HG02852 (cell line): ENCODE measurements around the gene RECK.
"Not testable (repeated sequence)": the region's sequence is repeated elsewhere in the genome, so short reads cannot be mapped to it uniquely, and the experiment has no call there.

Experiments
- ATAC-seq: cut with Tn5 transposase; IDR thresholded peaks from one replicate; pipeline ENCODE4 v1.9.1; 2021; ENCODE audit warnings: mild to moderate bottlenecking, moderate library complexity; ENCODE audit not compliant: unreplicated experiment

The RECK gene

DNA sequence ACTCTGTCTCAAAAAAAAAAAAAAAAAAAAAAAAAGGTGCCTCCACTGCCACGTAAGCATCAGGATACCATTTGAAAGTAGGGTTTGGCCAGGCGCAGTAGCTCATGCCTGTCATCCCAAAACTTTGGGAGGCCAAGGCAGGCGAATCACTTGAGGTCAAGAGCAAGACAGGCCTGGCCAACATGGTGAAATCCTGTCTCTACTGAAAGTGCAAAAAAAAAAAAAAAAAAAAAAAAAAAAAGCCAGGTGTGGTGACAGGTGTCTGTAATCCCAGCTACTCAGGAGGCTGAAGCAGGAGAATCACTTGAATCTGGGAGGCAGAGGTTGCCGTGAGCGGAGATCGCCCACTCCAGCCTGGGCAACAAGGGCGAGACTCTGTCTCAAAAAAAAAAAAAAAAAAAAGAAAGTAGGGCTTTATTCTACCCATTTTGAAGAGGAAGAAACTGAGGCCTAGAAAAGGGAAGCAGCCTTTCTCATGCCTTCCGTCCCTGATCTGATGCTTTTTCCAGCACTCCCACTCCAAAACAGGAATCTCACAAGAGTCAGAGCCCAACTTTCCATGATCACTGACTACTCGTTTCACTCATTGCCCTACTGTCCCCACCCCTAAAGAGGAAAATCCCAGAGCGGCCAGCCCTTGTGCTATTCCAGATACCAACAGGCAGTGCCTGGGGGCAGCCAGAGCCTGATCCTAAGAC, 116.2 kb downstream of the RECK start:
- no peak for ATAC-seq

DNA sequence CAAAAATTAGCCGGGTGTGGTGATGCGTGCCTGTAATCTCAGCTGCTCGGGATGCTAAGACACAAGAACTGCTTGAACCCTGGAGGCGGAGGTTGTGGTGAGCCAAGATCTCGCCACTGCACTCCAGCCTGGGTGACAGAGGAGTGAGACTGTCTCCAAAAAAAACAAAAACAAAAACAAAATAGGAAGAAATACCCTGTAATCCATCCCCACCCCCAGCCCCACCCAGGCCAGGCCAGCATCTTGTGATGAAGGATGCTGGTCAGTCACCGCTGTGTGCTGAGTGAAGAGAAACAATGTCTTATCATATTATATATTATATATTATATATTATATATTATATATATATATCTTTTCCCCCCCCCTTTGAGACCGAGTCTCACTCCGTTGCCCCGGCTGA, 117.0 kb downstream of the RECK start:
- no peak for ATAC-seq

DNA sequence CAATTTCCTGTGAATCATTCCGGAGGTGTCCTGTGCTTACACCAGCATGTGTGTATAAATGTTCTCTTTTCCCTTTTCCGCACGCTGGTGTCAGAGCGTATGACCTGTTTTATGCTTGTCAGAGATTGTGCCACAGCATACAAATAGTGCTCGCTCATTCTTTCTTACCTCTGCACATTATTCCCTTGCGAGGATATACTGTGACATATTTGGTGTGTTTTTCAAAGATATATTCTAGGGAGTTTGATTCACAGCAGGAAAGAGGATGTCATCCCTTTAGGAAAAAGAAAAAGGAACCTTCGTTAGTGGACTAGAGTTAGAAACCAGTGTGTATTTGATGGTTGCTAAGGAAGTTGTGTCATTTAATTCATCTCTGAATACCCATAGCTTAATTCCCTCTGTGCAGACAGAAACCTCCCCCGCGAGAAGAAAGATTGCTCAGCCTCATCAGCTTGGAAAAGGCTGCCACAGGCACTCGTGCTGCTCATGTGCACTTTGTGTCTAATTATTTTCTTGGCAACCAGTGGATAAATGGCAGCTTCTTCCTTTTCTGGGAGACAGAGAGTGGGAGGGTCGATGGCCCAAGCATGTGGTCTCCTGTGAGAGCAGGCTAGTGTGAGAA, 117.7 kb downstream of the RECK start:
- no peak for ATAC-seq

DNA sequence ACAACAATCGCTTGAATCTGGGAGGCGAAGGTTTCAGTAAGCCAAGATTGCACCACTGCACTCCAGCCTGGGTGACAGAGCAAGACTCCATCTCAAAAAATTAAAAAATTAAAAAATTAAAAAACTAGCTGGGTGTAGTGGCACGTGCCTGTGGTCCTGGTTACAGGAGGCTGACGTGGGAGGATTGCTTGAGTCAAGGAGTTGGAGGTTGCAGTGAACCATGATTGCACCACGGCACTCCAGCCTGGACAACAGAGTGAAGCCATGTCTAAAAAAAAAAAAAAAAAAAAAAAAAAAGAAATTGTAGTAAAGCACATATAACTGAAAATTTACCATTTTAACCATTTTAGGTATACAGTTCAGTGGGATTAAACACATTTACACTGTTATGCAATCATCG, 119.4 kb downstream of the RECK start:
- no peak for ATAC-seq

DNA sequence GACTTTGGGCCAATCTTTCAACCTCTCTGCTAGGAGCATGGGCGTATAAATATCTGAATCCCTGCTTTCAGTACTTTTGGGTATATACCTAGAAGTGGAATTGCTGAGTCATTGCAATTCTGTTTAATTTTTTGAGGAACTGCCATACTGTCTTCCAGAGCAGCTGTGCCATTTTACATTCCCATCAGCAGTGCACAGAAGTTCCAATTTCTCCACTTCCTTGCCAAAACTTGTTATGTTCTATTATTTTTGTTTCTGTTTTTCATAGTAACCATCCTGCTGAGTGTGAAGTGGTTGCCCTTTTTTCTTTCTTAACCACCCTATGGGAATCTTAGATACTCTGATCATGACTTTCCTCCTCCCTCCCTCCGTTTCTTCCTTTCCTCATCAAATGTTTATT, 121.4 kb downstream of the RECK start:
- no peak for ATAC-seq

DNA sequence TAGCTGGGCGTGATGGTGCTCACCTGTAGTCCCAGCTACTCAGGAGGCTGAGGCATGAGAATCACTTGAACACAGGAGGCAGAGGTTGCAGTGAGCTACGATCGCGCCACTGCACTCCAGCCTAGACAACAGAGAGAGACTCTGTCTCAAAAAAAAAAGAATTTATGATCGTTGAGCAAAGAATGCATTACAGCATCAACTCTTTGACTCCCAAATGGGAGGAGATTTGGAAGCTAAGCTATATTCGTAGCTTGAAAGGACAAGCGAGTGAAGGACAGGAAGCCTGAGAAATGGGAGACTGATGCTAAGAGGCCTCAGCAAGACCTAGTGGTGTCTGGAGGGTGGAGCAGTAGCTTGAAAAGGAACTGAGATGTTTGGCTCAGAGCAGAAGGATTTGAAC, 122.2 kb downstream of the RECK start:
- ATAC-seq: no peak

DNA sequence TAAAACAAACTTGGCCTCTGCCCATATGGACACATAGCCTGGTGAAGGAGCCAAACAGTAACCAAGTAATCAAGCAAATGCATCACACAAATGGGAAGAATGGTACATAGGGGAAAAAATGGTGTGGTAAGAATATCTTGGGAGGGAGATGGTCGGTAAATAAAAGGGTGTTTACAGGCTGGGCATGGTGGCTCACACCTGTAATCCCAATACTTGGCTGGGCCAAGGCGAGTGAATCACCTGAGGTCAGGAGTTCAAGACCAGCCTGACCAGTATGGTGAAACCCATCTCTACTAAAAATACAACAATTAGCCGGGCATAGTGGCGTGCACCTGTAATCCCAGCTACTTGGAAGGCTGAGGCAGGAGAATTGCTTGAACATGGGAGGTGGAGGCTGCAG, 122.8 kb downstream of the RECK start:
- ATAC-seq: not testable (repeated sequence)

DNA sequence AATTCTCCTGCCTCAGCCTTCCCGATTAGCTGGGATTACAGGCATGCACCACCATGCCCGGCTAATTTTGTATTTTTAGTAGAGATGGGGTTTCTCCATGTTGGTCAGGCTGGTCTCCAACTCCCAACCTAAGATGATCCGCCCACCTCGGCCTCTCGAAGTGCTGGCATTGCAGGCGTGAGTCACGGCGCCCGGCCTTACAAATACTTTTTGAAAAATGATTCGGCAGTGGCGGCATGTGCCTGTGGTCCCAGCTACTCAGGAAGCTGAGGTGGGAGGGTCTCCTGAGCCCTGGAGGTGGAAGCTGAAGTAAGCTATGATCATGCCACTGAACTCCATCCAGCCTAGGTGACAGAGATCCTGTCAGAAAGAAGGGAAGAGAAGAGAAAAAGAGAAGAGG, 123.4 kb downstream of the RECK start:
- not testable (repeated sequence) for ATAC-seq

DNA sequence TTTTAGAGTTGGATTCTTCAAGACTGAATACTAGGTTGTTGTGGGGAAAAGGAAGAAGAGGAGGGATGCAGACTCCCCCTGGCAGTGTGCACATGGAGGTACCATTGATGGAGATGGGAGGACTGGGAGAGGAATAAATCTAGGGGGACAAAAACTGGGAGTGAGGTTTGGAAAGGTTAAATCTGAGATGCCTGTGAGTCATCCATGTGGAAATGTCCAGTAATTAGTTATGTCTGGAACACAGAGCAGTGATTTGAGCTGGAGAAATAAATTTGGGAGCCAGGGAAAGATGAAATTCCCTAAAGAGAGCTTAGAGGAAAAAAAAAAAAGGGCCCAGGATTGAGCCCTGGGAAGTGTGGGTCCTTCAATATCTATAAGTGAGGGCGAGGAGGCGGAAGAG, 124.5 kb downstream of the RECK start:
- no peak for ATAC-seq

DNA sequence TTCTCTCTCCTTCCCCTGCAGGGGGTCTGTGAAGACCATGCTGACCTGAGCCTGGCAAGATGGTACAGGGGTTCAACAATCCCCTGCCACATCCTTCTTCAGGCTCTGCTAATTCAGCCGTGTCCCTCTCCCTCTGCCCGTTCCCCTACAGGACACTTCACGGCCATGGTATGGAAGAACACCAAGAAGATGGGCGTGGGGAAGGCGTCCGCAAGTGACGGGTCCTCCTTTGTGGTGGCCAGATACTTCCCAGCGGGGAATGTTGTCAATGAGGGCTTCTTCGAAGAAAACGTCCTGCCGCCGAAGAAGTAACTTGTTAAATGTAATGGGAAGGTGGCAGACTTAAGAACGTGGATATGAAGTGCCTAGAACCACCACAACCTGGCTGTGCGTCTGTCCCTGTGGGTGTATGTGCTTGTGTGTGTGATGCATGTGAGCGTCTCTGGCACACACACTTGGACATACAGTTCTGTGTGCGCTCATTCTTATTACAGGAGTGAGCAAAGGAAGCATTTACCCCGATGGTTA, 125.6 kb downstream of the RECK start:
- ATAC-seq: no peak

DNA sequence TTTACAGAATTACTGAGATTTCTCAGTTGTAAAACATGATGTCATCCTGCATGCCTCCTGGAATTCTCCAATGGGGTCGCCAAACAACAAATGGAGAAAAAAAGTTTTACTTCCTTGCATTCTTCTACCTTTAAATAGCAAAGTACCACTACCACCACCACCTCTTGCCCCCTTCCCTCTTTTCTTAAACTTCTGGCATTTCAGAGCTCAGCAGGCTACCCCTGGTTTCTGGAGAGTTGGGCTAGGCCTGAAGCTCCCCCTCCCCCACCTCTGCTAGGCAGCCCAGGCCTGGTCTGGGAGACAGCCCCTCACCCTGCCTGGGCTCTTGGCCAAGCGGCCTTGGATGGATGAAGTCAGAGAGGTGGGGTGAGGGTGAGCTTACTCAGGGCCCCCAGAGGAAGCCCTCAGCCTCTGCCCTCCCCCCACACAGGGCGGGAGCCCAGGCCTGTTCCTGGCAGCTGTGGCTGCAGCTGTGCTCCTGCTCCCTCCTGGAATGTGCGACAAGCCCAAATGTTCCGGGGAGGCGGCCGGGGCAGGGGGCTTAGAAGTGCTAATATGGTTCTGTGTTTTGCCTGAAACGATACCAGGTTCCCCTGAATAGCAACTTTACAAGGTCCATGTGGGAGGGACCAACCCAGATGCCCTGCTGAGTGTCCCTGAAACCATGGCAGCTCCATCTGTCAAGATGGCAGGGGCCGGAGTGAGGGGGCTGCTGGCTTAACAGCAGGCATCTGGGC, 126.5 kb downstream of the RECK start:
- no peak for ATAC-seq

DNA sequence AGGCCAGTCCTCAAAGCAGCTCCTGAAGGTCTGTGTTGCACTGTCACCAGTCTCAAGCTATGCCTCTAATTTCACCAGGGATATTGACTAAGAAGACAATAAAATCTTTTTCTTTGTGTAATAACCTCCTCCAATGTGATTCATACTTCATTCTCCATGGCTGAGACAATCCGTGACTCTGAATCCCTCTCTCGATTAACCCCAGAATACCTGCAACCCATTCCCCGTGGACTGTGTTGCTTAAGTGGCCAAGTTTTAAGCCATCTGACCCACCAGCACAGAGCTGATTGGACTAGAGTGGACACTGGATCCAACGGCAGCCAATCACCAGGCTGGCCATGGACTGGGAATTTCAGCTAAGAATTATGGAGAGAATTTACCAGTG, 127.1 kb downstream of the RECK start:
- ATAC-seq: no peak

DNA sequence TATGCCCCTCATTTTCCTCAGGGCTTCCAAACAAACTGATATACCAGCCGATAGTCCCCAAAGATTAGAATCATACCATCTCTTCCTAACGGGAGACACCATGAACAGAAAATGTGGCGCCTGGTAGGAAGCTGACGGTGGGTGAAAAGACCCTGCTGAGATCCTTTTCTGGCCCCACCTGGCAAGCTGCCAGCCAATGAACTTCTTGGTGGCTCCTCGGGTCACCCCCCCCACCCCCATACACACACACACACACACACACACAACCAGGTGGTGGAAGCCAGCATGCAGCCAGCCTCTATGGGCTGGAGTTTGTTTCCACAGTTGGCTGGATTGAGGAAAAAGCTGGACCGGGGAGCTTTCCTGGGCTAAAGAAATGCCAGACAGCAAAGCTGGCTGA, 127.7 kb downstream of the RECK start:
- no peak for ATAC-seq

DNA sequence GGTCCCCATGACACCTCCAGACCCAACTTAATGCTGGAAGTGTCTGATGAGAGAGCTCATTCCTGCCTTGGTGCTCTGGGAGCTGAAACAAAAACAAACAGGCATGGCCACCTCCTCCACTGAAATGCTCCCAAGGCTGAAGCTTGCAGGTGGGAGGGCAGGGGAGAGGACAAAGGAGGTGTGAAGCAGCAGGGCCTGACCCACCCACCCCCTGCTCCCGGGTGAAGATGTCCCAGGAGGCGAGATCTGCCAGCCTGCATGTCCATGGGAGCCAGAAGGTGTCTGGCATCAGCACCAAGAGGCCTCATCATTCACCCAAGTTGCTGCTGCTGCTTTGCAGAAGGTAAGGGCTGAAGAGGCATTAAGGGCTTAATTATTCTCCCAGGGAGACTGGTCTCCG, 128.3 kb downstream of the RECK start:
- ATAC-seq: no peak

DNA sequence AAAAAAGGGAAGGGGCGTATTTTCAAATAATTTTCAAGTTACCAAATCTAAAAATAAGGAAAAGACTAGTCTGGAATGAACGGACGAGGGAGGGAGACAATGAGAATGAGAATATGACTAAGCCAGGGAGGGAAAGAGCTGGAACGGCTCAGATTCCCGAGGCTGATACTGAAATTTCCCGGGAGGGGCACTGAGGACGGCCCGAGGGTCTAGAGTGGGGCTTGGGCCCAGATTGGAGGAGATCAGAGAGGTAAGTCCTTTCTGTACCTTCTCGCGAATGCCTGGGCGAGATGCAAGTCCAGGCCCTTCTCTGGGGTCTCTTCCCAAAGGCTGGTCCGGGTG, 129.1 kb downstream of the RECK start:
- ATAC-seq: no peak

DNA sequence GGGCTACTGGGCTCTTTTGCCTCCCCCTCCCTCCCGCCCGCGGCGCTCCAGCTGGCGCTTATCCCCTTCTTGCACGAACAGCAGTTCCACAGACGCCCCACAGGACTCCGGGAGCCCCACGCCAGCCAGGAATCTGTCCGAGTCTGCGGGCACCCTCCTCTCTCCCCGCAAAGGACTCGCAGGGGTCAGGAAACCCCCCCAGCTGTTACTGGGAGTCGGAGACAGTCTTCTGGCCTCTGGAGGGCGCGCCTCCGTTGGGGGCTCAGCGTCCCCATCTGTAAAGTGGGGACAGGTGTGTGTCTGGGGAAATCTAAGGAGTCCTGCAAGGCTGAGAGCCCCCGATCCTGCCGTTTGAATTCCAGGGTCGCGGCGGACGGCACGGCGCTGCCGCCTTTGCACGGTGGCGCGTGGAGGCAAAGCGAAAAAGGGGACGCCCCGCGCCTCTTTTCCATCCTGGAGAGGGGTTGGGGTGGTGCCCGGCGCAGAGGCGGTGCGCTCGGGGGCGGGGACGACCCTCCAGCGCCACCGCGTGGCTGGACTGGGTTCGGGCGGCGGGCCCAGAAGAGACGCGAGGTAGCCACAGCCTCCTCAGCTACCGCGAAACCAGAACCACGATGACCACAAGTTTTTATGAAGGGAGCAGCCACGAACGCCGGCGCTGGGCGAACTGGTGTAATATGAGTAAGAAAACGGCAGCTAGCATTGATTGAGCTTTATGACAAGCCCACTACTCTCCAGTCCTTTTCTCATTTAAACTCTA, 129.6 kb downstream of the RECK start:
- peak; percentile 89 for ATAC-seq

DNA sequence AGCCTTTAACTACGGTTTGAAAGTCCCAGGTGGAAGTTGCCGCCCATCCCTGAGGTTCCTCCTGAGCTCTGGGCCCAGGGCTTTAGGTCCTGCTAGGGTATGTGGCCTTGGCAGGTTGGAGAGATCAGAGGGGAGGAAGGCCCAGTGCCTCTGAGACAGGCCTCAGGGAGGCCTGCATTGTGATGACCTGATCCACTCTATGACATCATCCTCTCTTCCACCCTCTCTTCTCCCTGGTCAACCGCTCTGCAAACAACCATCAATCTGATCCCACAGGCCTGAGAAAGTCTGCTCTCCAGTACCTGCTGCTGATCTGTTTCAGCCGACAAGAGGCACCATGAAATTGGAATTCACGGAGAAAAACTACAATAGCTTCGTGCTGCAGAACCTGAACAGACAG, 132.5 kb downstream of the RECK start, which contains the start of gene CCIN:
Gene CCIN (plus strand): TSS at position 223 of the 400 bp plus-strand sequence. CDS start 115 bp downstream, at position 338.
- no peak for ATAC-seq

DNA sequence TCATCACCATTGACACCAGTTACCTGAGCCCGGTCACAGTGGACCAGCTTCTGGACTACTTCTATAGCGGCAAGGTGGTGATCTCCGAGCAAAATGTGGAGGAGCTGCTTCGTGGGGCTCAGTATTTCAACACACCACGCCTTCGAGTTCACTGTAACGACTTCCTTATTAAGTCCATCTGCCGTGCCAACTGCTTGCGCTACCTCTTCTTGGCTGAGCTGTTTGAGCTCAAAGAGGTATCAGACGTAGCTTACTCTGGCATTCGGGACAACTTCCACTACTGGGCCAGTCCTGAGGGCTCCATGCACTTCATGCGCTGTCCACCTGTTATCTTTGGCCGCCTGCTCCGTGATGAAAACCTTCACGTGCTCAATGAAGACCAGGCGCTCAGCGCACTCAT, 133.0 kb downstream of the RECK start:
- ATAC-seq: no peak

DNA sequence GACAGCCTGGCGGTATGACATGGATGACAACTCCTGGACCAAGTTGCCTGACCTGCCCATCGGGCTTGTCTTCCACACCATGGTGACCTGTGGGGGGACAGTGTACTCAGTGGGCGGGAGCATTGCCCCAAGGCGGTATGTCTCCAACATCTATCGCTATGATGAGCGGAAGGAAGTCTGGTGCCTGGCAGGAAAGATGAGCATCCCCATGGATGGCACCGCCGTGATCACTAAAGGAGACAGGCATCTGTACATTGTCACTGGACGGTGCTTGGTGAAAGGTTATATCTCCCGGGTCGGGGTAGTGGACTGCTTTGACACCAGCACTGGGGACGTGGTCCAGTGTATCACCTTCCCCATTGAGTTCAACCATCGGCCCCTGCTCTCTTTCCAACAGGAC, 133.8 kb downstream of the RECK start:
- ATAC-seq: no peak

DNA sequence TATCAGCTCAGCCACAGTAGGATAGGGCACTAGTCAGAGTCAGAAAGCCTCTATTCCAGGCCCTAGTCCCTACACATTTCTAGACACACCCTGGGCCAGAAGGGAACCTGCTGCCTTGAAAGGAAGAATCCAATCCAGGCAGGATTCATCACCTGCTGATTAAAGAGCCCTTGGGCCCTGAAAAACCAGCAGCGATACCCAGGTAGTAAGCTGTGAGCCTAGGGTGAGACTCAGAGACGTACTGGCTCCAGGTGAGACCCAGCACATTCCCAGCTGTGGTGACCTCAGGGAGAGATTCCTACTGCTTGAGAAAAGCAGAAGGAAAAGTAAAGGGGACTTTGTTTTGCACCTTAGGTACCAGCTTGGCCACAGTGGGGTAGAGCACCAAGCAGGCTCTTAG, 137.1 kb downstream of the RECK start:
- ATAC-seq: no peak
